ENCODE data around the gene HARBI1.
"Not testable (repeated sequence)": the region's sequence is repeated elsewhere in the genome, so short reads cannot be mapped to it uniquely, and the experiment has no call there.

Gene HARBI1

DNA sequence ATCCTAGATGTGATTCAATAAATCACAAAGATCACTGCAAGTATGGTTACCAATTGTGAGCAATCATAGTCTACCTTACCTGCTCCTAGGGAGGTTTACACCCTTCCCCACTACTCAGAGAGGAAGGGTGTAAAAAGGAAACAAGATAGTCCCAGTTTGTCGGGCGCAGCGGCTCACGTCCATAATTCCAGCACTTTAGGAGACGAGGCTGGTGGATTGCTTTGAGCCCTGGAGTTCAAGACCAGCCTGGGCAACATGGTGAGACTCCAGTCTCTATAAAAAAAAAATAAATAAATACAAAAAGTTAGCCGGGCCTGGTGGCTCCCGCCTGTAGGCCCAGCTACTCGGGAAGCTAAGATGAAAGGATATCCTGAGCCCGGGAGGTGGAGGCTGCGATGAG lies 22.2 kb downstream of the HARBI1 start:
- DNase-seq: no peak

DNA sequence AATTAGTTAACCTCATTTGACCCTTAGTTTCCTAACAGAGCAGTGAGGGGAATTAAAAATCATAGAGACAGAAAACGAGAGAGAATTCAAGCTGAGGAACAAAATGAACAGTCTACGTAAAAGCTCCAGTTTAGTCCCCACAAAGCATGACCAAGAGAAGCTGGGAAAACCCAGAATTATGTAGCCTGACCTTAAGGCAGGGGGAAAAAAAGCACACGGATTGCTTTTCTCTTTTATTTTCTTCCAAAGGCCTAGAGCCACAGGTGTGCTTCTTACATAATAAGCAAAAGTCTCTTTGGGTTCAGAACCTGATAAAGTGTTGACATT lies 22.7 kb downstream of the HARBI1 start:
- DNase-seq: no peak

DNA sequence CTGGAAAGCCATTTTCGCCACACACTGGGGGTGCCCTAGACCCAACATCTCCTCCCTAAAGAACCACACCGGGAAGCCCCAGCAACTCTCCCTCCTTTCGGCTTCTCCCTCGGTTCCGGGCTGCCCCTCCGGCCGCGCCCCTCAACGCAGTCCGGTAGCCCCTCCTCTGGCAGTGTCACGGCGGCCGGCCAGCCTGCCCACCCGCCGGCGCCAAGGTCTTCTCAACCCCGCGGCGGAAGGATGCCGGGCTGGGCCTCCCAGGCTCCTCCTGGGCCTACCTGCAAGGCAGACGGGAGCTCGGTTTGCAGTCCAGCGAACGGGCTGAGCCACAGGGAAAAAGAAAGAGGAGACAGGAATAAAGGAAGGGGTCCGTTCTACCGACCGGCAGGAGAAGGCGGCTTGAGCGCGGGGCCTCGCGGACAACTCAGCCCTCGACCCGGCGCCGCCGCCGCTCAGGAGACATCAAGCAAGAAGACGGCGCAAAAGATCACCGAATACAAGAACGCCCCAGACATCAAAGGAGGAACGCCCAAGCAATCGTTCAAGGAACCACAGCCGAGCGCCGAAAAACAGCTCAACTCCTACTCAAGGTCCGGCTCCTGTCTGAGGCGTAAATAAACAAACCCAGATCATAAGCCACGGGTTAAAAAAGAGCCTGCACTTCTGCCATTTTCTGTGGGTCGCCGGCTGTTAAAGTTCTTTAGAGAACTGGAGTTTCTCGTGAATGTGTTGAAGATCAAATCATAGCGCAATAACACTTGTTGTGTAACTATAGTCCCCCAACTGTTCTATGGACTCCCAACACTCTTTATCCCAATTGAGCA lies 23.3 kb downstream of the HARBI1 start, which contains the start of gene AMBRA1:
TSS of gene AMBRA1 (minus strand) at position 474 of the 824 bp plus-strand sequence. CDS start 45,643 bp downstream, outside the sequence.
- peak; percentile 21 for DNase-seq

DNA sequence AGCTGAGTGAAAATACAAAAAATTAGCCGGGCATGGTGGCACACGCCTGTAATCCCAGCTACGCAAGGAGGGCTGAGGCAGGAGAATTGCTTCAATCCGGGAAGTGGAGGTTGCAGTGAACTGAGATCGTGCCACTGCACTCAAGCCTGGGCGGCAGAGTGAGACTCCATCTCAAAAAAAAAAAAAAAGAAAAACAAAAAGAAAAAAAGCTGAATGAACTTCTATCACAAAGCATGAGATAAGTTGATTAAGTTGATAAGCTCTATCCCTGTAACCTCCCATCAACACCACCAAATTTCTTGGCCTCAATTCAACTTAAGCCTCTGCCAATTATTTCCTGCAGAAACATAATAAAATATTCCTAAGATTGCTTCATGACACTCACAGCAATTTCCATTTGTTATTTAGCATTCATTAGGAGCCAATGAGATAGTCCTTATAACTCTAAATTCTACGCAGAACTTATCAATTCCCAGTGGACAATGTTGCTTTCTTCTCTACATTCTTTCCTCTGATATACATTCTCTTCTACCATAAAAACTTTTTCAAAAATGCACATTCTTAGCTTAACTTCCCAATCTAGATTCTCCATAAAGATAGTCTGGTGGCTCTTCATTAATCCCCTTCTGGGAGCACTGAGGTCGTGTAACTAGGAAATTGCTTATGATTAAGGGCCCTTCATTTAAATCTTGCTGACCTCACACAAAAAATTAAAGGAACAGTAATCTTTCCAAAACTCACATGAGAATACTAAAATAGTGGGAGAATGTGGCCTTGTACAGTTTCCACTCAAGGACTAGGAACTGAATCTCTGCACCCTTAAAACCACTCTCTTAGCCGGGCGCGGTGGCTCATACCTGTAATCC lies 26.1 kb downstream of the HARBI1 start:
- no peak for DNase-seq

DNA sequence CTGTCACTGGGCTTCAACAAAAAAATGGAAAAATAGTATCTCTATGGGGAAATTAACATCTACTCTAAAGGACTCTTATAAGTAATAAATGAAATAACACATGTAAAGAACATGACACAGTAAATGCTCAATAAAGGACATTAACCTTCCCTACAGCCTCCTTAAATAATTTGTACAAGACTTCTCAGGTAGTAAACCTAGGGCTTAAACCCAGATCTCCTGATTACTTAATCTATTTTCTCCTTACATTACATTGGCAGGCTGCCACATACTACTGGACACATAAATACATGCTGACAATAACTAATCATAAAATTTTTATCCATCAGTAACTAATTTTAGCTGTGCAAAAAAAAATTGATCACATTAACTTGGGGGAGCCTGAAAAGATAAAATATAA lies 28.1 kb downstream of the HARBI1 start:
- no peak for DNase-seq

DNA sequence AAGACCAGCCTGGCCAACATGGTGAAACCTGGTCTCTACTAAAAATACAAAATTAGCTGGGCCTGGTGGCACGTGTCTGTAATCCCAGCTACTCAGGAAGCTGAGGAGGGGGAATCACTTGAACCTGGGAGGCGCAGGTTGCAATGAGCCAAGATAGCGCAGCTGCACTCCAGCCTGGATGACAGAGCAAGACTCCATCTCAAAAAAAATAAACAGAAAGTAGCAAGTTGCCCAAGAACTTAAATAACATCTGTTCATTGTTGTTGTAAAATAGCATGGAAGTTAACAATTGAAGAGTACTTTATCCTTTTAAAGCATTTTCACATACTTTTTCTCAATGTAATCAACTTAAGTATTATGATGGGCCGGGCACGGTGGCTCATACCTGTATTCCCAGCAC lies 28.9 kb downstream of the HARBI1 start:
- DNase-seq: no peak

DNA sequence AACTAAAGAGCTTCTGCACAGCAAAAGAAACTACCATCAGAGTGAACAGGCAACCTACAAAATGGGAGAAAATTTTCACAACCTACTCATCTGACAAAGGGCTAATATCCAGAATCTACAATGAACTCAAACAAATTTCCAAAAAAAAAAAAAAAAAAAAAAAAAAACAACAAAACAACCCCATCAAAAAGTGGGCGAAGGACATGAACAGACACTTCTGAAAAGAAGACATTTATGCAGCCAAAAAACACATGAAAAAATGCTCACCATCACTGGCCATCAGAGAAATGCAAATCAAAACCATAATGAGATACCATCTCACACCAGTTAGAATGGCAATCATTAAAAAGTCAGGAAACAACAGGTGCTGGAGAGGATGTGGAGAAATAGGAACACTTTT lies 33.5 kb downstream of the HARBI1 start:
- not testable (repeated sequence) for DNase-seq

DNA sequence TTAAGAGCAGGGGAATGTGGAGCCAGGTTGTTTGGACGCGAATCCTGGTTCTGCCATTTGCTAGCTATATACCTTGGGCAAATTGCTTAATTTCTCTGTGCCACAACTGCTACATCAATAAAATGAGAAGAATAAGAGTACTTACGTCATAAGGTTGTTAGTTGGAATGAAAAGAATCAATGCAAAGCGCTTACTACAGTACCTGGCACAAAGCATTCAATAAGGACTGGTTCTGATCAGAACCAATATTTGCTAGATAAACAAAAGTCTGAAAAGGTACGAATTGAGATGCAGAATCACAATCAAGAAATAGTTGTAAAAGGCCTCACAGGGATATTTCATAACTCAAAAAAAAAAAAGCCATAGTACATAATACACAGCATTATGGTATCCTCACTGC lies 34.4 kb downstream of the HARBI1 start:
- no peak for DNase-seq

DNA sequence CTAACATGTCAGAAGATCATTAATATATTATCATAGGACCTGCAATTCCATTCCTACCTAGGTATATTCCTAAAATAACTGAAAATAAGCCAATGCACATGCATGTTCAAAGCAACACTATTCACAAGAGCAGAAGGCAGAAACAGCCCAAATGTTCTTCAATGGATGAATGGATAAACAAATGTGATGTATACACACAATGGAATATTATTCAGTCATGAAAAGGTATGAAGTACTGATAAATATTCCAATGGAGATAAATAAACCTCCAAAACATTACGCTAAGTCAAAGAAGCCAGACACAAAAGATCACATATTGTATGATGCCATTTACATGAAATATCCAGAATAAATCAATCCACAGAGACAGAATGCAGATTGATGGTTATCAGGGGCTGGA lies 40.0 kb downstream of the HARBI1 start:
- no peak for DNase-seq

DNA sequence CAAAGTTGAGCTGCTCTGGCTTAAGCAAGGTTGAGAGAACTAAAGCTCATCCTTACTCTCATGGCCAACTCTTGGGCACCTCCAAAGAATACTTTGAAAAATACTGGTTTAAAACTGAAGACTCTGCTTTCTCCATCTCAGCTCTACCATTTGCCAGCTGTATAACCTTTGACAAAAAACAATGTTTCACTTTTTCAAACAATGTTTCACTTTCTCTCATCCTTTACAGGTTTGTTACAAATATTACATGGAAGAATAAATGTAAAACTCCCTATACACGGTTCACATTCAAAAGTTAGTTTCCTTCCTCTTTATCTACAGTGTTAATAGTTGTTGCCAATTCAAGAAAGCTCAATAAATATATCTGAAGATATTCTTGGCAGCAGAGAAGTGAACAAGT lies 42.4 kb downstream of the HARBI1 start:
- no peak for DNase-seq

DNA sequence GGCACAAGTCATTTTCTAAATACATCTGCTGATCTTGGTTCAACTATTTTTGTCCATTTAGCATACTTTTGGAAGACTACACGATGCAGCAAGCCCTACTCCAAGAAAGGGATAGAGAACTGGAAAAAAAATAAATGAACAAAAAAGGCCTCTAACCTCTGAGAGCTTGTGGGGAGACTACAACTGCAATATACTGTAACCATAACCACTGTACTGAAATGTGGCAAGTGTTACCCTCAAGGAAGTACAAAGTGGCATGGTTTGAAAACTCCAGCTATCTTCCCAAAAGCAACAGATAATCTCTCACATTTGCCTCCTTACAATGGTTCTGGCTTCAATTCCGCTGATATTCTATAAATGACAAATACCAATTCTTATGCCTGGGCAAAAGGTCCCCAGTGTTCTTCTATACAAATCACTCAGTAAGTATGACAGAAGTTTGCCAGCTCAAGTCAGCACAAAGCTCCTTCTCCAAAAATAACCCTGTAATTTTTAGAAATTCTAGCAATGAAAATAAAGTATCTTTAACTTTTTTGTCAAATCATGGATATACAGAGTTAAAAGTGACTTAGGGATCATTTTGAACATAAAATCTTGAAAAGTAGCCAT lies 46.1 kb downstream of the HARBI1 start:
- no peak for DNase-seq

DNA sequence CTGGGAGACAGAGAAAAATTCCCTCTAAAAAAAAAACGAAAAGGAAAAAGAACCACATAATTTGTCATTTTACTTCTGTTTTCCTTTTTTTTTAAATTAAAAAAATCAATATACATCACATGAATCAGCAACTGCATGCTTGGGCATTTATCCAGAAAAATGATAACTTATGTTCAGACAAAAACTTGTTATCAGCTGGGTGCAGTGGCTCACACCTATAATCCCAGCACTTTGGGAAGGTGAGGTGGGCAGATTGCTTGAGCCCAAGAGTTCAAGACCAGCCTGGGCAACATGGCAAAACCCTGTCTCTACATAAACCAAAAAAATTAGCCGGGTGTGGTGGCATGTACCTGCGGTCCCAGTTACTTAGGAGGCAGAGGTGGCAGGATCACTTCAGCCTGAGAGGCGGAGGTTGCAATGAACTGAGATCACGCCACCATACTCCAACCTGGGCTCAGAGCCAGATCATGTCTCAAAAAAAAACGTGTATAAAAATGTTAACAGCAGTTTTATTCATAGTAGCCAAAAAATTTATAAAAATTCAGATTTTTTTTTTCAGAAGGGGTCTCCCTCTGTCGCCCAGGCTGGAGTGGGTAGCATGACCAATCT lies 51.7 kb downstream of the HARBI1 start:
- no peak for DNase-seq

DNA sequence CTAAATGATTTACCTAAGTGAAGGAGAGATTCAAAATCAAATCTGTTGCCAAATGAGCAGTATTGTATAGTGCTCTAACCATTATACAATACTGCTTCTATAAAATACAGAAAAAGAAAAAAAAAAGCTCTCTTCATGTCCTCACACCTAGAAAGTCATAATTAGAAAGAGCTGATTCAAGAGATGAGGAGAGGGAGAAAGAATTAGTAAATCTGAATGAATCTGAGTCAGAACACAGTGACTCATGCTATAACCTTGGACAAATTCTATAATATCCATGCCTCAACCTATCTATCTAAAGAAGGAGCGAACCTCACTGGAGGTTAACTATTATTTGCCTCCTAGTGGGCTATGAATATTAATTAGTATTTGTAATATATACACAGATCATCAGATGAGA lies 52.6 kb downstream of the HARBI1 start:
- DNase-seq: no peak

DNA sequence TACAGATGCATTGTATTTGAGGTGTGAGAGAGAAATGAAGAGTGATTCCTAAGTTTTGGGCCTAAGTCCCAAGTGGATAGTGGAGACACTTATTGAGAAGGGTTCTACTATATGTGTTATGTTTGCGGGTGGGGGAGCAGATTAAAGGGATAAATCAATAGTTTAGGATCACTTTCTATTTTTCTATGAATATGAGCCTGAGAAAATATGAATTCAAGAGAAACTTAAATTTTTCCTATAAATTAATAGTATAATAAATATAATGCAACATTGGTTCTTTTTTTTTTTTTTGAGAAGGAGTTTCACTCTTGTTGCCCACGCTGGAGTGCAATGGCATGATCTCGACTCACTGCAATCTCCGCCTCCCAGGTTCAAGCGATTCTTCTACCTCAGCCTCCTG lies 54.5 kb downstream of the HARBI1 start:
- DNase-seq: no peak

DNA sequence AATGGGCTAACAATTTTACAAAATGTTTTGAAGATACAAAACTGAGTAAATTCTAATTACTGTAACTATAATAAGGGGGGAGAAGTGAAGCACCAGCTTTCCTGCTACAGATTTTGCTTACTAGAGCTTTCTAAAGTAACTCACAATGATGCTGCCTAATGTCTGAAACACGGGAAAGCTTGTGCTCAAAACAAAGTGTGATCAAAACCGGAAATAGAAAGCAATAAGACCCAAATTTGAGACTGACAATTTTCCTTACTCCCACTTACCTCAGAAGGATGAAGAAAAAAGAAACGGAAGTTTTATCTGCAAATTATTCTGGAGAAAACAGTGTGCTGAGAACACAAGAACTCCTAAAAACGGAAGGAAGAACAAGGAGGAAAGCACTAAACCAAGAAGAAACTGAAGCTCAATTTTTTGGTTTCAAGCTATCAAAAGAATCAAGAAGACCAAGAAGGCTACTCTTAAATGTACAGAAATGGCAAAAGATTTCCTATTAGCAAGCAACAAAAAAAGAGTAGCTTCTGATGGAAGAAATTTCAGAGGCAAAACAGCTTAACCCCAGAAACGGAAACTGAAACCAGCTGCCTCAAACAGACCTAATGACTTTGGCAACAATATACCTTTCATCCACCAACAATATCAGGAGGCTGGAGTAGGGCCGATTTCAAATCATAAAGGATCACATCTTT lies 56.6 kb downstream of the HARBI1 start:
- no peak for DNase-seq

DNA sequence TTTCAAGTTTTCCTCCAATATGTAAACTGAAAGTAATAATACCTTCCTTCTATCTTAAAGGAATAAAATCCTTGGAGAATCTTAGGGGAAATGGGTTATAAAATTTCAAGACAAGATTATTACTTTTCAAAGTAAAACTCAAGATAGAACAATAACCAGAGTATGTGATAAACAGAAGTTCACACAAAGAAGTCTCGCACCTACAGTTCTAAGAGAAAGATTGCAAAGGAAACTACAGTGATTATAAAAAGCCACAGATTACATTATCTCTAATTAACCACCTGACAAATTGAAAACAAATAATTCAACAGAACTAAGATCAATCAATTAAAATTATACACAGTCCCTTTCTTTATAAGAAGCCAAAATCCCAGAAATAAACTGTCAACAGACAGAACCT lies 57.2 kb downstream of the HARBI1 start:
- no peak for DNase-seq

DNA sequence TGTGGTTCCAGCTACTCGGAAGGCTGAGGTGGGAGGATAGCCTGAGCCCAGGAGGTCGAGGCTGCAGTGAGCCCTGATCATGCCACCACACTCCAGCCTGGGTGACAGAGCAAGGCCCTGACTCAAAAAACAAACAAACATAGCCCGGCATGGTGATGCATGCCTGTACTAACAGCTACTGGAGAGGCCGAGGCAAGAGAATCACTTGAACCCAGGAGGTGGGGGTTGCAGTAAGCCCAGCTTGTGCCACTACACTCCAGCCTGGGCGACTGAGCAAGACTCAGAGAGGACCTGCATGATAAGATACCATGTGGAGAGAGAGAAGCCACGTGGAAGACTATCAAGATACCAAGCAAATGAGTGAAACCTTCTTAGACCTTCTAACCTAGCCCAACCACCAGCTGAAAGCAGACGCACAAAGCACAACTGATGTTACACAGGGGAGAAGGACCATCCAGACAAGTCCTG lies 59.3 kb downstream of the HARBI1 start:
- no peak for DNase-seq

DNA sequence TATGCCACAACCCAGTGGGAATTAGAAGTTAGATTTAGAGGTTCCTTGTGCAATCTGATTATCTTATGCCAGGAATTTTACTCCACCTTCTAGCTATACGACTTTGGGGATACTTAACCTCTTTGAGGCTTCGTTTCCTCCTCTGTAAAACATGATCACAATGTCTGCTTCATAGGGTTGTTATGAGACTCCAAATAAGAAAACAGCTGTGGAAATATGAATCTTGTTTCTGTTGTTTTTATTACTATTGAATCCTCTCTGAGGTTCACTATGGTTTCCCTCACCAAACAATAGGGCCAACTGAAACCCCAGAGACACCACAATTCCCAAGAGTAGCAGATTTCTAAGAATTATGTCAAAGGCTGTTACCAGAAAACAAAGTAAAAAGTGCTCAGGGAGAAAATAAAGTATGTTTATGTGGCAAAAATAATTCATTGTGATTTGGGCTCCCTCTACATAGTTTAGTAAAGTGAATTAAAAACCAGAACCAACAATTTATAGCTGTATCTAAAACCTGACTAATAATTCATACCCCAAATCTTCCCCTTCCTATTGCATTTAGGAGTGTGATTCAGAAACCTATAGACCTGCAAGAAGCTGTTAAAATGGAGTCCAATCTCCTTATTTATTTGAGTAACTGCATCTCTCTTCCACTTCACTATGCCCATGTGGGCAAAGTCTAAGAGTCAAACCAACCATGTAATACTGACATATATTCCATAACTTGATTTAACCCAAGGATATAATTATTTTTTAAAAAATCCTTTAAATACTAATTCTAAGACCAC lies 61.6 kb downstream of the HARBI1 start:
- no peak for DNase-seq

DNA sequence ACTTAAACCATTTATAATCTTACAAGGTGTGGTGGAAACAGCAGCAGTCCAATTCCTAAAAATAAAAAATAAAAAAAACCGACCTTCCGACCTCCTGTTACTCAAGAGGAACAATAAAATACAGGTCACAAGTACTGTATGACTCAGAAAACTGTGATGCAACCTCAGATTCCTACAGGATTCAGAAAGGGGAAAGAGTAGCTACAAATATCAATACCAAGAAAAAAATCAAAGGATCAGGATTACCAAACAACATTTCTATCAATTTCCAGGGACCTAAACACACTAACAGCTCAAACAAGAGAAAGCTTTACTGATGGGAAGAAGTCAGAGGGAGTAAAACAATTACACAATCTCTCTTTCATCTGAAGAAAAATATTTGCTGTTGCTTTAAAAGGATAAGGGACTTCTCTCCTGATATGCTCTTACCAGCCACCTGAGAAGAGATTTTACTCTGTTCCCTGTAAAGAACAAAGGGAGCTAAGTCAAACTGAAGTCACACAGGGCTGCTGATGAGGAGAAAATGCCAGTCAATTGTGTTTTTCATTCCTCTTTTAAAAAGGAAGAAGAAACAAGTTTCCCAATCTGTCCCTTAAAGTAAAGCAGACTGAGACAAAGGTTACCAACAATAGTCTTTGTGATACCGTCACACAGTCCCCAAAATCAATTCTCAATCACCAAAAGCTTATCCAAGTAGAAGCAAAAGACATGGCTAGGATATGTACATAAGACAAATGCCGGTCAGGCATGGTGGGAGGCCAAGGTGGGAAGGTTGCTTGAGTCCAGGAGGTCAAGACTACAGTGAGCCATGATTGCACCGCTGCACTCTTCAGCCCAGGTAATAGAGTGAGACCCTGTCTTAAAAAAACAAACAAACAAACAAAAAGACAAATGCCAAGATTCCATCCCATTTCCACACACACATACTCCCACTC lies 62.5 kb downstream of the HARBI1 start:
- DNase-seq: no peak

DNA sequence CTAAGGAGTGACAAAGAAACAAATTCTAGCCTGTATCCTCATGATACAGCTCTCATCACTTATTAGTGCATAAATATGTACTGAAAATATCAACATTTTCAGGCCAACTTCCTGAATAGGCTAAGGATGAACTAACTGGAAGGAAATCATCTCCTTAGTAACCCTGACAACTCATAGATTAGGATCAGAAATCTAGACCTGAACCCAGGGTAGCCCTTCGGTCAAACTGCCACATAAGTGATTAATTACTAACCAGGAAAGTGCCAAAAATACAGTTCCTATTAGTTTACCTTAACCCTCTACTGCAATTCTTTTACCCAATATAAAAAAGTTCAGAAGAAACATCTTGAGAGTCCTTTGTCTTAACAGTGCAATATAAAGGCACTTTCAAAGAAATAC lies 63.2 kb downstream of the HARBI1 start:
- DNase-seq: no peak

All from NCI-H510A treated with DMSO at 0.1 percent for 48 hours (cell line).